ENCODE measurements around the gene EP400.

Gene EP400

GRCh38 chr12:132074216-132074615, 124.5 kb downstream of the EP400 start:
- DNase-seq (ENCODE audit: low read depth) = no peak
- H3K4me3 ChIP-seq (ENCODE audit: low read depth, low read length) = no peak overlapping the region
- TF ChIP-seq CTCF (IDR thresholded peaks at IDR 0.05; ENCODE audit: control insufficient read depth, extremely low read depth, insufficient read depth) = no peak

DNA sequence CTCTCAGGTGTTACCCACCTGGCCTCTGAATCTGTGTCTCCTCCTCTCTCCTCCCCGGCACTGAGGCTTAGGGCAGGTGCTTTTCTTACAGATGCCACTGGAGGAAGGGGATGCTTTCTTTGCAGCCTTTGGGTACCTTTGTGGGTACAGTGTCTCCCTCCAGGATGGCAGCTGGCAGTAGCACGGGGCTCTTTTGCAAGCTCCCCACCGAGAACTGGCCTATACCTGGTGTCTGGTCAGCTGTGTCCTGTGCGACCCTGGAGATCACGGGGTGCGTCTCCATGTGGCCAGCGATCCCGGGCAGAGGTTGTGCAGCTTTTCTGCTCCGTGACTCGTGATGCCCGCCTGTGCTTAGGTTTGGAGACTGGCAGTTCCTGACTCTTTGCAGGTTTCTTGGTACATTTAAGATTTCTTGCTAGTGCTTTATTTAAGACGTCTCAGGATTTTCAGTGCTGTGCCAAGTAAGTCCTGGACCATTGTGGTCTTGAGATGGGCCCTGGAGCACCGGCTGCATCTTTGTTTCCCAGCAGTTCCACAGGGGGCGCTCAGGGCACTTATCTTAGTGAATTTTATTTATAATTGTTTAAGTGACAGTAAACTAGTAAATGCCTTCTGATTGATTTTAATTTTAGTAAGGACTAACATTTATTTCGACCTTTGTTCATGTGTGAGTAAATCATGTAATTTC, 125.4 kb downstream of the EP400 start:
- no peak for TF ChIP-seq CTCF (IDR thresholded peaks at IDR 0.05; ENCODE audit: control insufficient read depth, extremely low read depth, insufficient read depth)
- H3K4me3 ChIP-seq (ENCODE audit: low read depth, low read length) = no peak overlapping the region
- no peak for DNase-seq (ENCODE audit: low read depth)

DNA sequence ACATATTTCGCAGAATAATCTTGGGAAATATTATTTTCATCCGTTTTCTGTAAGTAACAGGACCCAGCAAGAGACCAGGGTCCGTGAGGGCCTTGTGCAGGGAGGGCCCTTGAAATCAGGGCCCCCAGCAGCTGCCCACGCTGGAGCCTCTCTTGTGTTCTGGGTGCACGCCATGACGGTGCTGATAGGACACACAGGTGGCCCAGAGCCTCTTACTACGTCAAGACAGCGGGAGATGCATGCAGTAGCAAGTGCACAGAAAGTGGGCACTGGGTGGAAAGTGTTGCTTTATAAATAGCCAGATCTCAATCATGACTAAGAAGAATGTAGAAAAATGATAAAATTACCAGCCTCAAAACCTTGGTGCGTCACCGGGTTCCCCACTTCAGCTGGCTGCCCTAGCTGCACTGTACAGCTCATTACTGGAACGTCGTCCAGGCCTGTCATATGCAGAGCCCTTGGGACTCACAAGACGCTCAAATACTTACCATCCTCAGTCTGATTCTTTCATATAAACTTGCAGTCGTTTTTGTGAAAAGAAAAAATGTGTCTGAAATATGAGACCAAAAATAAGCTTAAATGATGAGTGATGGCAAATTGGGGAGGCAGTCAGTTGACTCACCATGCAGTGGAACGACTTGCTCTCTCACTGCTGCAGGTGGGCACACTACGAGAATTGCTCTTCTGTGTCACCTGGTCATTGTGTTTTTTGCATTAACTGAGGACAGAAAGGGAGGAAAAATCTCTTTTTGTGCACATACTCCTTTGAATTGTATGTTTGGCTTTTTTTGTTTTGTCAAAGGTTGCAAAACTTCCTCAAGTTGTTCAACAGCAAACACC, 126.2 kb downstream of the EP400 start:
- H3K4me3 ChIP-seq (ENCODE audit: low read depth, low read length) = no peak overlapping the region
- TF ChIP-seq CTCF (IDR thresholded peaks at IDR 0.05; ENCODE audit: control insufficient read depth, extremely low read depth, insufficient read depth) = no peak
- DNase-seq (ENCODE audit: low read depth) = no peak

DNA sequence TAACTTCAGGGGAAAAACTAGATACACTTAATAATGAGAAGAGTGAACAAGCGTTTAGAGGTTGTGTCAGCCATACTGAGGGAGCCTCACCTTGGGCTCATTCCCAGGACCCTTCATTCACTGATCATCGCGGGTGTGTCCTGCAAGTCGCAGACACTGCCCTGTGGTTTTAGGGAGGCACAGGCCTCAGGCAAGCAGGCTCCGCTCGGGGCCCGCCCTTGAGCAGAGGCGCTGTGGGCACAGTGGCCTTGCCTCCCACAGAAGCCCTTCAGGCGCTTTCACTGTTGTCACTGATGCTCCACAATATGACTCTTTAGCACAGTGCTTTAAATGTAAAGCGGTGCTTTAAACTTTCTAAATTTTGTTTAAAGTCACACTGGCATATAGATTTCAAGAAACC, 127.0 kb downstream of the EP400 start:
- TF ChIP-seq CTCF (IDR thresholded peaks at IDR 0.05; ENCODE audit: control insufficient read depth, extremely low read depth, insufficient read depth) = no peak
- H3K4me3 ChIP-seq (ENCODE audit: low read depth, low read length) = no peak overlapping the region
- DNase-seq (ENCODE audit: low read depth) = no peak

- no peak for DNase-seq (ENCODE audit: low read depth)
- no peak overlapping the region for H3K4me3 ChIP-seq (ENCODE audit: low read depth, low read length)
- no peak for TF ChIP-seq CTCF (IDR thresholded peaks at IDR 0.05; ENCODE audit: control insufficient read depth, extremely low read depth, insufficient read depth)
Observed at GRCh38 chr12:132077322-132078100, 127.8 kb downstream of the EP400 start.

GRCh38 chr12:132078190-132078589, 128.4 kb downstream of the EP400 start:
- TF ChIP-seq CTCF (IDR thresholded peaks at IDR 0.05; ENCODE audit: control insufficient read depth, extremely low read depth, insufficient read depth) = no peak
- DNase-seq (ENCODE audit: low read depth) = no peak
- no peak overlapping the region for H3K4me3 ChIP-seq (ENCODE audit: low read depth, low read length)

Measured in LNCaP clone FGC (cell line).